Measurements from ENCODE around the gene ADSS2. TPM values are rescaled to one million over a fixed set of nuclear protein-coding genes. Genes with fewer than 3 reads are reported as not detected.
A peak's percentile ranks its signal among the peaks of the same experiment; 100 is the strongest.
"Not testable (repeated sequence)": the region's sequence is repeated elsewhere in the genome, so short reads cannot be mapped to it uniquely, and the experiment has no call there.

Gene ADSS2
- total RNA-seq, result 34.2 TPM
- long read RNA-seq, transcript ADSS-201 (13 exons, 2,780 nt), result major isoform, 49 of 54 reads
- long read RNA-seq, partial matches to known transcripts, result 0 of 54 reads
- long read RNA-seq, other reads (novel, unspliced or antisense), result 5 of 54 reads

GRCh38 chr1:244451539-244451950 is at the start of gene ADSS2:
TSS of gene ADSS2 (minus strand) at chr1:244451909. CDS start at chr1:244451817, 92 bp downstream.
- DNase-seq (no peak), ATAC-seq (no peak)
- Histone ChIP-seq H3K27ac (peak within 1 kb of the TSS; percentile 96), H3K27me3 (no peaks in the 10 kb centered on the region), H3K4me3 (peak within 1 kb of the TSS; percentile 91), H3K9me3 (no peaks in the 10 kb centered on the region), H3K4me1 (peaks cover 24% of the 10 kb centered on the region), H3K36me3 (no peaks in the 10 kb centered on the region)
- intact Hi-C loops (cut with DNase I), result no loop called here
- no peak for TF ChIP-seq CTCF (IDR thresholded peaks at IDR 0.05)

GRCh38 chr1:244500515-244500914 is 48.8 kb upstream of the ADSS2 start:
- not testable (repeated sequence) for H3K27ac ChIP-seq, H3K36me3 ChIP-seq

GRCh38 chr1:244499484-244499883 is 47.8 kb upstream of the ADSS2 start:
- H3K27me3 ChIP-seq; H3K36me3 ChIP-seq; H3K4me3 ChIP-seq; intact Hi-C loops (cut with DNase I); H3K4me1 ChIP-seq; H3K9me3 ChIP-seq; ATAC-seq; DNase-seq; H3K27ac ChIP-seq: not testable (repeated sequence)

More at GRCh38 chr1:244500515-244500914, 48.8 kb upstream of the ADSS2 start:
- H3K4me3 ChIP-seq; DNase-seq; intact Hi-C loops (cut with DNase I); ATAC-seq; H3K27me3 ChIP-seq; H3K9me3 ChIP-seq; H3K4me1 ChIP-seq: not testable (repeated sequence)

- H3K36me3 ChIP-seq, result no peaks in the 10 kb centered on the region
- no peak overlapping the region for H3K27ac ChIP-seq
- H3K4me3 ChIP-seq, result no peak overlapping the region
- intact Hi-C loops (cut with DNase I), result no loop called here
- no peaks in the 10 kb centered on the region for H3K9me3 ChIP-seq
- no peak for TF ChIP-seq CTCF (IDR thresholded peaks at IDR 0.05)
- ATAC-seq (no peak), DNase-seq (no peak)
- H3K27me3 ChIP-seq, result no peaks in the 10 kb centered on the region
- no peaks in the 10 kb centered on the region for H3K4me1 ChIP-seq
Observed at GRCh38 chr1:244497805-244498204, 46.1 kb upstream of the ADSS2 start.

GRCh38 chr1:244496186-244496585 is 44.5 kb upstream of the ADSS2 start:
- H3K9me3 ChIP-seq, result no peaks in the 10 kb centered on the region

GRCh38 chr1:244494653-244495052 is 42.9 kb upstream of the ADSS2 start:
- Histone ChIP-seq H3K9me3 (no peaks in the 10 kb centered on the region), H3K27ac (no peak overlapping the region), H3K27me3 (no peaks in the 10 kb centered on the region), H3K4me1 (no peaks in the 10 kb centered on the region), H3K36me3 (no peaks in the 10 kb centered on the region), H3K4me3 (no peak overlapping the region)
- DNase-seq (no peak), ATAC-seq (no peak)
- intact Hi-C loops (cut with DNase I), result no loop called here
- TF ChIP-seq CTCF (IDR thresholded peaks at IDR 0.05), result no peak

More at GRCh38 chr1:244496186-244496585, 44.5 kb upstream of the ADSS2 start:
- Histone ChIP-seq H3K36me3 (no peaks in the 10 kb centered on the region), H3K27ac (no peak overlapping the region), H3K4me3 (no peak overlapping the region), H3K27me3 (no peaks in the 10 kb centered on the region), H3K4me1 (no peaks in the 10 kb centered on the region)
- DNase-seq (no peak), ATAC-seq (no peak)
- intact Hi-C loops (cut with DNase I), result no loop called here
- TF ChIP-seq CTCF (IDR thresholded peaks at IDR 0.05), result no peak

GRCh38 chr1:244484971-244485370 is 33.3 kb upstream of the ADSS2 start:
- ATAC-seq, result not testable (repeated sequence)

More at GRCh38 chr1:244484971-244485370, 33.3 kb upstream of the ADSS2 start:
- DNase-seq; H3K36me3 ChIP-seq; H3K4me3 ChIP-seq; intact Hi-C loops (cut with DNase I); H3K4me1 ChIP-seq; H3K27ac ChIP-seq; H3K9me3 ChIP-seq; H3K27me3 ChIP-seq: not testable (repeated sequence)
